Endothelial cell of umbilical vein (primary cell): ENCODE measurements around the gene CSGALNACT2.

Experiments
- EZH2 ChIP-seq: IDR thresholded peaks from 2 replicates; pipeline ENCODE4 v1.6.1; 2012; ENCODE audit warnings: borderline replicate concordance, low read depth, mild to moderate bottlenecking, moderate library complexity, low read length, inconsistent platforms; ENCODE audit not compliant: severe bottlenecking
- JUN ChIP-seq: IDR thresholded peaks from 2 replicates; pipeline ENCODE4 v1.6.1; 2011; ENCODE audit warnings: borderline replicate concordance, low read depth; ENCODE audit not compliant: insufficient read length, insufficient read depth
- MYC ChIP-seq: IDR thresholded peaks from one replicate; pipeline ENCODE4 v1.6.1; 2011; ENCODE audit warnings: mild to moderate bottlenecking, low read depth, low read length
- POLR2A ChIP-seq: IDR thresholded peaks from 2 replicates; pipeline ENCODE4 v1.6.1; 2012; ENCODE audit warnings: low read depth, mild to moderate bottlenecking, control low read depth, low read length
- POLR2AphosphoS5 ChIP-seq: IDR thresholded peaks from 2 replicates; pipeline ENCODE4 v1.6.1; 2012; ENCODE audit warnings: low read depth, mild to moderate bottlenecking, control low read depth, low read length, moderate library complexity; ENCODE audit not compliant: insufficient read depth
- TF ChIP-seq, protein P1 (sequence below), 2 donors: IDR thresholded peaks; 1 replicate in 1 of 2; 2 replicates in 1 of 2; pipeline ENCODE4 v1.5.1; 2011; ENCODE audit warnings: low read length in 2 of 2, mild to moderate bottlenecking in 2 of 2, moderate library complexity in 2 of 2, control low read depth in 1 of 2, inconsistent platforms in 1 of 2, low read depth in 1 of 2; ENCODE audit not compliant: insufficient read depth in 1 of 2; ENCODE audit errors: extremely low read depth in 1 of 2
- TF ChIP-seq, protein P2 (sequence below): IDR thresholded peaks from 2 replicates; pipeline ENCODE4 v1.6.1; 2011; ENCODE audit not compliant: insufficient read depth, insufficient read length

DNA sequence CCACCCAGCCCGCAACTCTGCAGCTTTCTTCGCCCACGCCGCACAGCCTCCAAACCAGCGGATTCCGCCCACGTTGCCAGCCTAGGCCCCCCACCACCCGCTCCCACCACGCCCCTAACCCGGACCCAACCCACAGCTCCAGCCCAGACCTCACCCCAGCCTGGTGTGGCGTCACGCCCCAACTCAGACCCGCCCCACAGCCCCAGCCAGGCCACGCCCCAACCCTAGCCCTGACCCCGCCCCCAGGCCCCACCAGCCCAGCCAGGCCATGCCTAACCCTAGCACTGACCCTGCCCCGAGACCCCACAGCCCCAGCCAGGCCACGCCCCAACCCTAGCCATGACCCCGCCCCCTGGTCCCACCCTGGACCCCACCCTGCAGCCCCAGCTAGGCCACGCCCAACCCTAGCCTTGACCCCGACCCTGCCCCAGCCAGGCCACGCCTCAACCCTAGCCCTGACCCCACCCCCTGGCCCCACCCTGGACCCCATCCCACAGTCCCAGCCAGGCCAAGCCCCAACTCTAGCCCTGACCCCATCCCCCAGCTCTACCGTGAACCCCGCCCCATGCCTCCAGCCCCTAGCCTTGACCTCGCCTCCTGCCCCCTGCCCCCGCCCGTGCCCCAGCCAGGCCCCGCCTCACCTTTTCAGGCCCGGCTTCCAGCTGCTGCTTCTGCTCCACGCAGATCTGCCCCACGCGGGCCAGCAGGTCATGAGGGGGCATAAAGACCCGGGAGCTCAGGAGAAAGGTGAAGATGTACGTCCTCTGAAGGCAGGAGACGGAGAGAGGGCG is 64.6 kb downstream of the CSGALNACT2 start:
- TF ChIP-seq, protein P1, sequence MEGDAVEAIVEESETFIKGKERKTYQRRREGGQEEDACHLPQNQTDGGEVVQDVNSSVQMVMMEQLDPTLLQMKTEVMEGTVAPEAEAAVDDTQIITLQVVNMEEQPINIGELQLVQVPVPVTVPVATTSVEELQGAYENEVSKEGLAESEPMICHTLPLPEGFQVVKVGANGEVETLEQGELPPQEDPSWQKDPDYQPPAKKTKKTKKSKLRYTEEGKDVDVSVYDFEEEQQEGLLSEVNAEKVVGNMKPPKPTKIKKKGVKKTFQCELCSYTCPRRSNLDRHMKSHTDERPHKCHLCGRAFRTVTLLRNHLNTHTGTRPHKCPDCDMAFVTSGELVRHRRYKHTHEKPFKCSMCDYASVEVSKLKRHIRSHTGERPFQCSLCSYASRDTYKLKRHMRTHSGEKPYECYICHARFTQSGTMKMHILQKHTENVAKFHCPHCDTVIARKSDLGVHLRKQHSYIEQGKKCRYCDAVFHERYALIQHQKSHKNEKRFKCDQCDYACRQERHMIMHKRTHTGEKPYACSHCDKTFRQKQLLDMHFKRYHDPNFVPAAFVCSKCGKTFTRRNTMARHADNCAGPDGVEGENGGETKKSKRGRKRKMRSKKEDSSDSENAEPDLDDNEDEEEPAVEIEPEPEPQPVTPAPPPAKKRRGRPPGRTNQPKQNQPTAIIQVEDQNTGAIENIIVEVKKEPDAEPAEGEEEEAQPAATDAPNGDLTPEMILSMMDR (IDR thresholded peaks at IDR 0.05; ENCODE audit: extremely low read depth in 1 of 2, insufficient read depth in 1 of 2, low read depth in 1 of 2, low read length in 2 of 2), result no peak
- no peak for TF ChIP-seq EZH2
- no peak for TF ChIP-seq MYC
- TF ChIP-seq POLR2AphosphoS5, result no peak
- no peak for TF ChIP-seq POLR2A
- TF ChIP-seq, protein P2, sequence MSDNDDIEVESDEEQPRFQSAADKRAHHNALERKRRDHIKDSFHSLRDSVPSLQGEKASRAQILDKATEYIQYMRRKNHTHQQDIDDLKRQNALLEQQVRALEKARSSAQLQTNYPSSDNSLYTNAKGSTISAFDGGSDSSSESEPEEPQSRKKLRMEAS, result no peak
- TF ChIP-seq JUN, result no peak
